Neural progenitor cell (in vitro differentiated cells): ENCODE results near the gene CREB5. TPM values are rescaled to one million over a fixed set of nuclear protein-coding genes. Genes with fewer than 3 reads are reported as not detected.

Source experiments
- DNase-seq: peaks from one replicate; pipeline ENCODE4 v3.0.0-alpha.2; 2016; ENCODE audit warnings: low spot score
- H2AFZ ChIP-seq: fragments of 200-600 bp; sonication (generic); replicated peaks from 2 replicates; pipeline ENCODE4 v1.6.1; 2016; ENCODE audit warnings: antibody characterized with exemption
- H3F3A ChIP-seq: fragments of 200-600 bp; sonication (generic); 2 replicates; pipeline ENCODE4 v1.6.1; 2016; ENCODE audit warnings: antibody characterized with exemption, low read depth
- H3K27ac ChIP-seq: fragments of 200-600 bp; sonication (generic); 2 replicates; pipeline ENCODE4 v1.5.1; 2016; ENCODE audit warnings: mild to moderate bottlenecking
- H3K27me3 ChIP-seq: fragments of 200-600 bp; sonication (generic); 2 replicates; pipeline ENCODE4 v1.6.1; 2016; ENCODE audit warnings: mild to moderate bottlenecking, moderate library complexity
- H3K36me3 ChIP-seq: fragments of 200-600 bp; sonication (generic); 2 replicates; pipeline ENCODE4 v1.5.1; 2016
- H3K4me1 ChIP-seq: fragments of 200-600 bp; sonication (generic); 2 replicates; pipeline ENCODE4 v1.6.1; 2016; ENCODE audit warnings: mixed run types
- H3K4me2 ChIP-seq: fragments of 200-600 bp; sonication (generic); 2 replicates; pipeline ENCODE4 v1.6.1; 2016
- H3K4me3 ChIP-seq: fragments of 200-600 bp; sonication (generic); 2 replicates; pipeline ENCODE4 v1.5.1; 2016
- H3K79me2 ChIP-seq: fragments of 200-600 bp; sonication (generic); 2 replicates; pipeline ENCODE4 v1.6.1; 2016; ENCODE audit warnings: low read depth
- H3K9ac ChIP-seq: fragments of 200-600 bp; sonication (generic); 2 replicates; pipeline ENCODE4 v1.6.1; 2016
- H3K9me3 ChIP-seq: fragments of 200-600 bp; sonication (generic); 2 replicates; pipeline ENCODE4 v1.5.1; 2016; ENCODE audit warnings: low read depth
- H4K20me1 ChIP-seq: fragments of 200-600 bp; sonication (generic); 2 replicates; pipeline ENCODE4 v1.6.1; 2016; ENCODE audit warnings: low read depth
- H3K27ac Mint-ChIP-seq: 3 replicates; pipeline ENCODE4 v1.8.0; 2021; ENCODE audit warnings: mixed read lengths
- H3K27me3 Mint-ChIP-seq: 2 replicates; pipeline ENCODE4 v1.8.0; 2022; ENCODE audit warnings: low read depth, mild to moderate bottlenecking, inconsistent platforms, moderate library complexity, mixed read lengths; ENCODE audit not compliant: insufficient read depth
- H3K36me3 Mint-ChIP-seq: 3 replicates; pipeline ENCODE4 v1.8.0; 2021; ENCODE audit warnings: mixed read lengths
- H3K4me1 Mint-ChIP-seq: 3 replicates; pipeline ENCODE4 v1.8.0; 2021; ENCODE audit warnings: mixed read lengths
- H3K4me3 Mint-ChIP-seq: 3 replicates; pipeline ENCODE4 v1.8.0; 2021; ENCODE audit warnings: mild to moderate bottlenecking, moderate library complexity, mixed read lengths
- H3K9me3 Mint-ChIP-seq: 3 replicates; pipeline ENCODE4 v1.8.0; 2020; ENCODE audit warnings: mixed read lengths
- EZH2 ChIP-seq: fragments of 200-600 bp; sonication (generic); IDR thresholded peaks from 2 replicates; pipeline ENCODE4 v1.6.1; 2017; ENCODE audit warnings: antibody characterized with exemption, mild to moderate bottlenecking, moderate library complexity
- EZH2phosphoT487 ChIP-seq: fragments of 200-600 bp; sonication (generic); IDR thresholded peaks from 2 replicates; pipeline ENCODE4 v1.6.1; 2017; ENCODE audit warnings: antibody characterized with exemption
- total RNA-seq: library from RNA; depleted of rRNA; stranded (reverse); fragments of >200 nt; gene quantifications from 2 replicates; pipeline ENCODE4 v1.2.3, GENCODE V29; 2015; ENCODE audit warnings: low replicate concordance
- TF ChIP-seq, protein P1 (sequence below): fragments of 200-600 bp; sonication (generic); IDR thresholded peaks from 2 replicates; pipeline ENCODE4 v1.5.1; 2017; ENCODE audit warnings: antibody characterized with exemption, mild to moderate bottlenecking

Gene CREB5
- total RNA-seq, 1 donor from 2014 or later: 1.2 TPM

DNA sequence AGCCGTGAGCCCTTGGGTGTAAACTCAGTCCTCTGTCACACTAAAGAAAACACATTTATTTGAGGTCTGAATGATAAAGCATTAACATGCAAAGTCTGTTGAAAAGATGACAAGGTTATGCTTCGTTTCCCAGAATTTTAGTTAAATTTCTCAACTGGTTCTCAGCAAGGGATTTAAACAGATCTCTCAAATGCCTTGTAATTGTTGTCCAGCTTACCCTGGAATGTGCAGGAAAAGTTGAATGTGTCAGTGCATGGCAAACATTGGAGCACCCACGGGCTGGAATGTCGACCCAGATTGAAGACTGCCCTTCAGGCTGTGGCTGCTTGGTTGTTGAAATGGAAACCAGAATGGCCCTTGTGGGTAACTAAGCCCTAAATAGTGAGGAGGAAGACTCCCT, 354.0 kb downstream of the CREB5 start:
- Mint-ChIP-seq H3K4me1 (no peaks in the 10 kb centered on the region), H3K36me3 (no peaks in the 10 kb centered on the region), H3K4me3 (no peak overlapping the region), H3K27ac (no peak overlapping the region), H3K27me3 (no peaks in the 10 kb centered on the region), H3K9me3 (no peaks in the 10 kb centered on the region)
- H3K27ac ChIP-seq: no peak overlapping the region
- no peaks in the 10 kb centered on the region for H3K4me1 ChIP-seq
- TF ChIP-seq EZH2phosphoT487 (no peak), EZH2 (no peak)
- TF ChIP-seq, protein P1, sequence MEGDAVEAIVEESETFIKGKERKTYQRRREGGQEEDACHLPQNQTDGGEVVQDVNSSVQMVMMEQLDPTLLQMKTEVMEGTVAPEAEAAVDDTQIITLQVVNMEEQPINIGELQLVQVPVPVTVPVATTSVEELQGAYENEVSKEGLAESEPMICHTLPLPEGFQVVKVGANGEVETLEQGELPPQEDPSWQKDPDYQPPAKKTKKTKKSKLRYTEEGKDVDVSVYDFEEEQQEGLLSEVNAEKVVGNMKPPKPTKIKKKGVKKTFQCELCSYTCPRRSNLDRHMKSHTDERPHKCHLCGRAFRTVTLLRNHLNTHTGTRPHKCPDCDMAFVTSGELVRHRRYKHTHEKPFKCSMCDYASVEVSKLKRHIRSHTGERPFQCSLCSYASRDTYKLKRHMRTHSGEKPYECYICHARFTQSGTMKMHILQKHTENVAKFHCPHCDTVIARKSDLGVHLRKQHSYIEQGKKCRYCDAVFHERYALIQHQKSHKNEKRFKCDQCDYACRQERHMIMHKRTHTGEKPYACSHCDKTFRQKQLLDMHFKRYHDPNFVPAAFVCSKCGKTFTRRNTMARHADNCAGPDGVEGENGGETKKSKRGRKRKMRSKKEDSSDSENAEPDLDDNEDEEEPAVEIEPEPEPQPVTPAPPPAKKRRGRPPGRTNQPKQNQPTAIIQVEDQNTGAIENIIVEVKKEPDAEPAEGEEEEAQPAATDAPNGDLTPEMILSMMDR: no peak
- H3K9me3 ChIP-seq: no peaks in the 10 kb centered on the region
- no peaks in the 10 kb centered on the region for H3K27me3 ChIP-seq
- no peaks in the 10 kb centered on the region for H3K79me2 ChIP-seq
- no peaks in the 10 kb centered on the region for H3K36me3 ChIP-seq
- H4K20me1 ChIP-seq: no peaks in the 10 kb centered on the region
- no peak overlapping the region for H3K4me2 ChIP-seq
- DNase-seq: no peak
- no peaks in the 10 kb centered on the region for H3F3A ChIP-seq
- no peak overlapping the region for H3K4me3 ChIP-seq
- no peak overlapping the region for H3K9ac ChIP-seq
- peak overlapping the region; percentile 57 for H2AFZ ChIP-seq

DNA sequence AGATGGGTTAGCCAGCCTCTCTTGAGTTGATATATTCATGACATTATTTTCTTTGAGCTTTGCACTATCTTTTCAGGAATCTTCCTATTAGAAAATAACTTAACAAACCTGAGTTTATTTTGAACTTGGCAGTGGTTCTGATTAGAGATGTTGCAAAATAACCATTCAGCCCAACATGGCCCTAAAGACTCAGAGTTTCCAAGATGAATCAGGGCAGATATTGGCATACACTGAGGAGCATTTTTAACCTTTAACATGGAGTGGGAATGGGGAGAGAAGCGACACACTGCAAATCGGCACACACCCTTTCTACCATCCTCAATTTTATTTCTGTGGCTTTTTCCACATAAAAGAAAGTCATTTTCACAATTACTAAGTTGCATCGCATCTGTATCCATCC, 355.0 kb downstream of the CREB5 start:
- Histone ChIP-seq H3K4me1 (no peaks in the 10 kb centered on the region), H3K79me2 (no peaks in the 10 kb centered on the region), H3K9me3 (no peaks in the 10 kb centered on the region), H3K4me2 (no peak overlapping the region), H2AFZ (no peak overlapping the region), H3F3A (no peaks in the 10 kb centered on the region), H4K20me1 (no peaks in the 10 kb centered on the region), H3K4me3 (no peak overlapping the region), H3K27ac (no peak overlapping the region), H3K9ac (no peak overlapping the region), H3K27me3 (no peaks in the 10 kb centered on the region), H3K36me3 (no peaks in the 10 kb centered on the region)
- H3K9me3 Mint-ChIP-seq: no peaks in the 10 kb centered on the region
- no peak overlapping the region for H3K4me3 Mint-ChIP-seq
- no peaks in the 10 kb centered on the region for H3K36me3 Mint-ChIP-seq
- H3K27ac Mint-ChIP-seq: no peak overlapping the region
- H3K27me3 Mint-ChIP-seq: no peaks in the 10 kb centered on the region
- TF ChIP-seq EZH2: no peak
- TF ChIP-seq, protein P1: no peak
- no peak for TF ChIP-seq EZH2phosphoT487
- no peaks in the 10 kb centered on the region for H3K4me1 Mint-ChIP-seq
- DNase-seq: no peak

DNA sequence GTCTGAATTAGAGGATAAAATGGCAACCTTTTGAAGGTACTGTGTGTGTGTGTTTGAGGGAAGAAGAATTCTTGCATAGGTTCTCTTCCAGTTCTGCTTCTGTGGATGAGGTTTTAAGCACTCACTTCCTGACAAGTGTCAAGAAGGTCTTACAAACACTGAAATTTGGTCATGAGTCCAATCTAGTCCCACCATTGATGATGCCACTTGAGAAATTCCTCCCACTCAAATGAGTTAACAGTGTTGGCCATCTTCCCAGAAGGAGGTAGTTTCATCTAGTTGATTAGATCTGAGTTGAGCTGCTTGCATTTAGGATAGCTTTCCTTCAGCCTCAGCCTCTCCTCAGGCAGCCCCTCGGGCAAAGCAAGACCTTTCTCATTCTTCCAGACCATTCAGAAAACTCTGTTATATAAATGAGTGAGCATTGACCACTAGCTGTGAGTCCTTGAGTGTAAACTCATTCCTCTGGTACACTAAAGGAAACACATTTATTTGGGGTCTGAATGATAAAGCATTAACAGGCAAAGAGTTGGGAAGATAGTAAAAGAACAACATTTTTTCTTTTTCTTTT, 356.3 kb downstream of the CREB5 start:
- Histone ChIP-seq H3K4me1 (no peaks in the 10 kb centered on the region), H4K20me1 (no peaks in the 10 kb centered on the region), H3K36me3 (no peaks in the 10 kb centered on the region), H3K9me3 (no peaks in the 10 kb centered on the region), H3K9ac (no peak overlapping the region), H2AFZ (no peak overlapping the region), H3K27ac (no peak overlapping the region), H3K27me3 (no peaks in the 10 kb centered on the region), H3K4me3 (no peak overlapping the region), H3K79me2 (no peaks in the 10 kb centered on the region), H3F3A (no peaks in the 10 kb centered on the region), H3K4me2 (no peak overlapping the region)
- H3K4me3 Mint-ChIP-seq: no peak overlapping the region
- no peak overlapping the region for H3K27ac Mint-ChIP-seq
- no peak for DNase-seq
- H3K4me1 Mint-ChIP-seq: no peaks in the 10 kb centered on the region
- H3K27me3 Mint-ChIP-seq: no peaks in the 10 kb centered on the region
- H3K9me3 Mint-ChIP-seq: no peaks in the 10 kb centered on the region
- no peaks in the 10 kb centered on the region for H3K36me3 Mint-ChIP-seq
- TF ChIP-seq EZH2phosphoT487: no peak
- no peak for TF ChIP-seq EZH2
- TF ChIP-seq, protein P1: no peak
